ENCODE measurements around the gene TRIM42.

TRIM42 gene

GRCh38 chr3:140712301-140712700 lies 34.4 kb downstream of the TRIM42 start:
- TF ChIP-seq TCF4 (CRISPR knock-in tag; IDR thresholded peaks at IDR 0.05; ENCODE audit: borderline replicate concordance): no peak
- TF ChIP-seq ZFP30 (CRISPR knock-in tag; IDR thresholded peaks at IDR 0.05): no peak
- TF ChIP-seq OSR1 (CRISPR knock-in tag; IDR thresholded peaks at IDR 0.05): no peak
- no peak for TF ChIP-seq ZNF8 (CRISPR knock-in tag; IDR thresholded peaks at IDR 0.05)
- no peak for TF ChIP-seq POU6F1 (CRISPR knock-in tag; IDR thresholded peaks at IDR 0.05; ENCODE audit: borderline replicate concordance, low read depth)
- no peak for TF ChIP-seq ISL1 (CRISPR knock-in tag; IDR thresholded peaks at IDR 0.05)
- TF ChIP-seq CSDC2 (CRISPR knock-in tag; IDR thresholded peaks at IDR 0.05): no peak
- TF ChIP-seq ESRRG (CRISPR knock-in tag; IDR thresholded peaks at IDR 0.05): no peak
- TF ChIP-seq ARNTL (CRISPR knock-in tag; IDR thresholded peaks at IDR 0.05; ENCODE audit: borderline replicate concordance, low read depth): no peak
- no peak for TF ChIP-seq CSRNP3 (CRISPR knock-in tag; IDR thresholded peaks at IDR 0.05)
- TF ChIP-seq GLIS3 (CRISPR knock-in tag; IDR thresholded peaks at IDR 0.05): no peak
- no peak for TF ChIP-seq PATZ1 (CRISPR knock-in tag; IDR thresholded peaks at IDR 0.05; ENCODE audit: borderline replicate concordance)
- TF ChIP-seq TSHZ2 (CRISPR knock-in tag; IDR thresholded peaks at IDR 0.05): no peak
- TF ChIP-seq RARB (CRISPR knock-in tag; IDR thresholded peaks at IDR 0.05): no peak
- no peak for TF ChIP-seq TOX (CRISPR knock-in tag; IDR thresholded peaks at IDR 0.05; ENCODE audit: borderline replicate concordance)
- TF ChIP-seq ZNF565 (CRISPR knock-in tag; conservative IDR thresholded peaks at IDR 0.05; ENCODE audit: low read depth): no peak
- TF ChIP-seq SNAI2 (CRISPR knock-in tag; IDR thresholded peaks at IDR 0.05): no peak
- no peak for TF ChIP-seq ZNF70 (CRISPR knock-in tag; IDR thresholded peaks at IDR 0.05)
- TF ChIP-seq ZFP3 (CRISPR knock-in tag; IDR thresholded peaks at IDR 0.05): no peak
- no peak for TF ChIP-seq ZC3H10 (CRISPR knock-in tag; IDR thresholded peaks at IDR 0.05)
- no peak for ATAC-seq

- TF ChIP-seq PATZ1 (CRISPR knock-in tag; IDR thresholded peaks at IDR 0.05; ENCODE audit: borderline replicate concordance): no peak
Measured at GRCh38 chr3:140715035-140715434, 37.2 kb downstream of the TRIM42 start.

GRCh38 chr3:140717921-140718320 lies 40.1 kb downstream of the TRIM42 start:
- no peak for TF ChIP-seq GLIS3 (CRISPR knock-in tag; IDR thresholded peaks at IDR 0.05)
- no peak for TF ChIP-seq ZC3H10 (CRISPR knock-in tag; IDR thresholded peaks at IDR 0.05)
- TF ChIP-seq CREB5 (CRISPR knock-in tag; IDR thresholded peaks at IDR 0.05; ENCODE audit: low read depth): no peak
- no peak for TF ChIP-seq ARNTL (CRISPR knock-in tag; IDR thresholded peaks at IDR 0.05; ENCODE audit: borderline replicate concordance, low read depth)
- no peak for TF ChIP-seq RARB (CRISPR knock-in tag; IDR thresholded peaks at IDR 0.05)
- TF ChIP-seq POU6F1 (CRISPR knock-in tag; IDR thresholded peaks at IDR 0.05; ENCODE audit: borderline replicate concordance, low read depth): no peak
- TF ChIP-seq ZFP3 (CRISPR knock-in tag; IDR thresholded peaks at IDR 0.05): no peak
- TF ChIP-seq ZNF8 (CRISPR knock-in tag; IDR thresholded peaks at IDR 0.05): no peak
- TF ChIP-seq PPARA (CRISPR knock-in tag; IDR thresholded peaks at IDR 0.05; ENCODE audit: borderline replicate concordance): no peak
- TF ChIP-seq ISL1 (CRISPR knock-in tag; IDR thresholded peaks at IDR 0.05): no peak
- TF ChIP-seq ZFP30 (CRISPR knock-in tag; IDR thresholded peaks at IDR 0.05): no peak
- no peak for ATAC-seq

More at GRCh38 chr3:140715035-140715434, 37.2 kb downstream of the TRIM42 start:
- no peak for ATAC-seq

Data from SK-N-SH treated with all-trans-retinoic acid at 6 μM for 48 hours (cell line).